HG03378 (cell line): ENCODE results near the gene RNF151.
"Not testable (repeated sequence)": the region's sequence is repeated elsewhere in the genome, so short reads cannot be mapped to it uniquely, and the experiment has no call there.

Source experiments
- ATAC-seq: cut with Tn5 transposase; IDR thresholded peaks from one replicate; pipeline ENCODE4 v1.9.1; 2021; ENCODE audit warnings: mild to moderate bottlenecking, moderate library complexity; ENCODE audit not compliant: unreplicated experiment

RNF151 gene

DNA sequence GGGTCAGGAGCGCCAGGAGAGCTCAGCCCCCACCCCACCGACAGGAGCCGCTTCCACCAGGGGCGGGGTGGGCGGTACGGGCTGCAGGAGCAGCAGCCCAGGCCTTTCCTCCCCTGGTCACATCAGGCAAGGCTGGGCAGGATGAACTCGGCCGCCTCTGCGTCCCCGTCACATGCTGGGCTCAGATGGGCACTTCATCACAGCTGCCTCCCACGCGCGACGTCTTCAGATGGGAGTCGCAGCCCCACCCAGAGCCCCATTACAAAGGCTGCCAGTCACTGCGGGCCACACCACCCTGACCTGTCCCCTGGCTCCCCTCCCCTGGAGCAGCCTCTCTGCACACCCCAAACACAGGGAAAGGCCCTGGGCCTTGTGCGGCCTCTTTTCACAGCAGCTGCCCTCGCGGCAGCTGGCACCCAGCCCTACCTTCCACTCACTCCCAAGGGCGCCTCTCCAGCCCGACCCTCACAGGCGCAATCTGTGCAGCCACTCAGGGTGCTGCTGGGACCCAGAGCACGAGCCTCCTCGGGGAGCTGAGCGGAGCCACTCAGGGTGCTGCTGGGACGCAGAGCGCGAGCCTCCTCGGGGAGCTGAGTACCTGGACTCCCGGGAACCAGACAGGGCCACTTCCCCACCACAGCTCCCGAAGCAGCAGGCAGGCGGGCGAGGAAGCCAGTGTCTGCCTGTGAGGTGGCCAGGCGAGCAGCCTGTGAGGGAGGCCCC, 38.3 kb downstream of the RNF151 start:
- ATAC-seq, result no peak

DNA sequence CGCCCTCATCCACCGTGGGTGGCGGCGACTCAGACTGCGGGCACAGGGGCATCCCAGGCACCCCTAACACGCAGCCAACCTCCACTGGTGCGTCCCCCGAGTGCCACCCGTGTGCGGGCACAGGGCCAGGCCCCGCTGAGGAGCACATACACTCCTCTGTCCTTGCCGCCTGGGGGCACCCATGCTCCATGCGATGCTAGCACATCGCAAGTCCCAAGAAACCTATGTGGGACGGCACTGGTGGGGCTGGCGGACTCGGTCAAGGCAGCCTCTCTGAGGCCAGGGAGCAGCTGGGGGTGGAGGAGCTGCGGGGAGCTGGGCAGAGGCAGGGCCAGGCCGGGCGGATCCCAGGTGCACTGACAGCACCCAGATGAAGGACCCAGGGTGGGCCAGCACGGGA, 39.0 kb downstream of the RNF151 start:
- no peak for ATAC-seq

- ATAC-seq, result no peak
These were observed 39.7 kb downstream of the RNF151 start for GRCh38 chr16:2006317-2006716.

DNA sequence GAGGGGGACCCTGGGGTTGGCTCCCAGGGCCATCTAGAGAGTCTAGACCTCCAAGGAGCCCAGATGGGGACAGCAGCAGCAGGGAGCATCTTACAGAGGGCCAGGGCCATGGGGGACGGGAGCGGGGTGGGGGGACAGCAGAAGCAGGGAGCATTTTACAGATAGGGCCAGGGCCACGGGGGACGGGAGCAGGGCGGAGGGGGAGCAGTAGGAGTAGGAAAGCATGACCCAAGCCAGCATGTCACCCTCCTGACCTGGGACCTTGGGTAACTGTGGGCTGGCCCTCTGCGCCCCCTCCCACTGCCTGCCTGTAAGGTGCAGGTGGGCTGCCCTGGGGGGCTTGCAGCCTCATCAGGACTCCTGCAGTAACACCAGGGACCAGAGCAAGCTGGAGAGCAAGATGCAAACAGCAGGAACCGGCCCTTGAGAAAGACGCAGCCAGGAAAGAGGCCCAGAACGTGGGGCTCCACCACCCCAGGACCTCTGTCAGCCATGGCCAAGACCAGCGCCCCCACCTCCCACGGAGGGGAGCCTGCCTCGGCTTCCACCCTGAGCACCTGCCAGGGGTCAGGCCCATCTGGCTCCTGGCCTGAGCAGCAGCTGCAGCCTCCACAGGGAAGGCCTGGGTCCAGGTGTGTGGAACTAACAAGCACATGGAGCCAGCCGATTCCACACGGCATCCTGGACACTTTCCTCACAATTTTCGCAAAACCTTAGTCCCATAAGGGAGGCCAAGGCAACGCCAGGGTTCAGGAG, 40.6 kb downstream of the RNF151 start:
- no peak for ATAC-seq

DNA sequence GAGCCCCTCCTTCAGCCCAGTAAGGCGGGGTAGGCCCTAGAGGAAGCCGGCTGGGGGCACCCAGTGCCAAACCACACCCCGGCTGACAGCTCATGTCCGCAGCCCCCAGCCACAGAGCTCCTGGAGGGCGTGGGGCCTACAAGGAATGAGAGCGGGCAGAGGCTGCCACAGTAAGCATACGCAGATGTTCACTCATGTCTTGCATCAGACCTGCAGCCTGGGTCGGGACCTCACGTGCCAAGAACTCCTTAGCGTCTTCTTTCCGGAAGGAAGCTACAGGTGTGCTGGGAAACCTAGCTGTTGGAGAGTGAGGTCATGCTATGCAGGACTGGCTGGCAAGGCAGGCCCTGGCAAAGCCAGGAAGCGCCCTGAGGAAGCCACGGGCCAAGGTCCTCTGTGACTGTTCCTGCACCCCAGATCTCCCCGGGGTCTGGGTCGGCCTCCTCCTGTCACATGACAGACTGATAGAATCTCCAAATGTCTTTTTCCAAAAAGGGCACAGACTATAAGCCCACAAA, 41.4 kb downstream of the RNF151 start:
- ATAC-seq, result no peak

DNA sequence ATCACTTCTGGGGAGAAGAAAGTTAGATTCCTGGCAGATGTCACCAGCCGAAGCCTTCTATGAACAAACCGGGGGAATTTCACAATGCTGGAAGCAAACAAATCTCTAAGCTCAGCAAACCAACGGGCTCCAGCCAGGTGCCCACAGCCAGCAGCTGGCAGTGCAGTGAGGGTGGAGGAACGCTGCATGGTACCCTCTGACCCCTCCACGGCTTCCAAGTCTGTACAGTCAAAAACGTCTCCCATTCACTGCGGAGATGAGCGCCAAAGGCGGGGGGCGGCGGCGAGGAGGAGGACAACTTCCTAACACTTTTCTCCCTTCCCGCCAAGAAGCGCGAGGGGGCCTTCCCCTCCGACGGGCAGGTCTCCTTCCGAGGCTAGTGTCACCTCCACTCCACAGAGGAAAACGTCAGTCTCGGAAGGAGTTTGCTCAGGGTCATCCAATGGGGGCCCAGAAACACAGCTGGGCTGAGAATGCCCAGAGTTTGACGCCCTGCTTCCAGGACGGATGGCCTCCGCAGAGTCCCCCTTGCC, 42.0 kb downstream of the RNF151 start:
- no peak for ATAC-seq

DNA sequence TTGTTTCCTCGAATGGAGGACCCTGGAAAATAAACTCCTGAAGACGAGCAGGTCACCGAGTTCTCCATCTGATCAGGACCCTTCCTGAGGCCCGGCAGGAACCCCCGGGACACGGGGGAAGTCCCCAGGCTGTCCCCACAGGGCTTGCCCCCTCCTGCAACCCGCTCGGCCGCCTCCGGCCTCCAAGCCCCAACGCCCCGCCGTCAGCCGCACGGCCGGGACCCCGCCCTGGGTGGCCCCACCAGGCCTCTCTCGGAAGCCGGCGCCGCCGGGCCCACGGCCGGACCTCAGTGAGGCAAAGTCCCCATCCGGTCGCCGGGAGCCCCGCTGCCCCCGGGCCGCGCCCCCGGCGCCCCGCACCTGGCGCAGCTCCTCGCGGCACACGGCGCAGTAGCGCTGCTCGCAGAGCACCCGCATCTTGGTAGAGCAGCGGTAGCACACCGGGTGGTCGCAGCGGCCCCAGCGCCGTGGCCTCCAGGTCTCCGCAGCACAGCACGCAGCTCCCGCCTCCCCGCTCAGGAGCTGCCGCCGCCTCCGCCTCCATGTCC, 42.6 kb downstream of the RNF151 start:
- ATAC-seq, result no peak

- no peak for ATAC-seq
These were observed 43.3 kb downstream of the RNF151 start, which contains the start of gene ZNF598 for GRCh38 chr16:2009791-2010510. Gene ZNF598 (minus strand): TSS chr16:2009821.

DNA sequence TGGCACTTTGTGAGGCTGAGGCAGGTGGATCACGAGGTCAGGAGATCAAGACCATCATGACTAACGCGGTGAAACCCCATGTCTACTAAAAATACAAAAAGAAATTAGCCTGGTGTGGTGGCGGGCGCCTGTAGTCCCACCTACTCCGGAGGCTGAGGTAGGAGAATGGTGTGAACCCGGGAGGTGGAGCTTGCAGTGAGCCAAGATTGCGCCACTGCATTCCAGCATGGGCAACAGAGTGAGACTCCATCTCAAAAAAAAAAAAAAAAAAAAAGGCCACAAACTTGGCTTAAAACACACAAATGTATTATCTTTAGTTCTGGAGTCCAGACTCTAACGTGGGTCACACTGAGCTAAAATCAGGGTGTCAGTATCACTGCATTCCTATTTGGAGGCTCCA, 45.1 kb downstream of the RNF151 start:
- ATAC-seq, result not testable (repeated sequence)

GRCh38 chr16:2013527-2013926, 46.9 kb downstream of the RNF151 start:
- ATAC-seq, result no peak

DNA sequence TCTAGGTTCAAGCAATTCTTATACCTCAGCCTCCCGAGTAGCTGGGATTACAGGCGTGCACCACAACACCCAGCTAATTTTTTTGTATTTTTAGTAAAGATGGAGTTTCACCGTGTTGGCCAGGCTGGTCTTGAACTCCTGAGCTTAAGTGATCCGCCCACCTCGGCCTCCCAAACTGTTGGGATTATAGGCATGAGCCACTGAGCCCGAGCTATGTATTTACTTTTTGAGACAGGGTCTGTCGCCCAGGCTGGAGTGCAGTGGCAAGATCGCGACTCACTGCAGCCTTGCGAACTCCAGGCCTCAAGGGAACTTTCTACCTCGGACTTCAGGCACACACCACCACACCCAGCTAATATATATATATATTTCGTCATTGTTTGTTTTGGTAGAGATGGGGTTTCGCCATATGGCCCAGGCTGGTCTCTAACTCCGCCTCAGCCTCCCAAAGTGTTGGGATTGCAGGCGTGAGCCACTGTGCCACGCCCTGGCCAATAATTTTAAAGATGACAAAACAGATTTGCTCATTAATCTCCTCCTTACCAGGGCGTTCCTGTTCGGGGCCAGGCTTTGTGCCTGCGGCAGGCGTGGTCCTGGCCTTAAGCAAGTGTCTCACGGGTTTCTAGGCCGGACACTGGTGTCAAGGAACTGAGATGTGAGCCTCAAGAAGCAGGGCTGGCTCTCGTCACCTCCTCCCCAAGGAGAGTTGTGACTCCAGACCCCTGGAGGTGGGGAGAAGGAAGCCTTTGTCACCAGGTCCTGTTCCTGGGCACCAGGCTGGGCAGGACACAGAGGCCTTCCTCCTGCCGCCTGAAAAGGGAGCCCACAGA, 48.7 kb downstream of the RNF151 start:
- ATAC-seq, result no peak

DNA sequence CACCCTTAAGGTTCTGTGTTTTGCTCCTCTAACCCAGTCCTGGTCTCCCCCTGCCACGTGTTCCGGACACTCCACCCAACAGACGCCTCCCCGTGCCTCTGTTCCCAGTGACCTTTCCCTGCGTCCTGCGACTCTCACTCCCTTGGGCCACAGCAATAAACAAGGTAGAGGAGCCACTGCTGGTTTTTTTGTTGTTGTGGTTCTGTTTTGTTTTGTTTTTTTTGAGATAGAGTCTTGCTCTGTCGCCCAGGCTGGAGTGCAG, 49.2 kb downstream of the RNF151 start:
- no peak for ATAC-seq

- ATAC-seq, result no peak
These were observed 49.8 kb downstream of the RNF151 start for GRCh38 chr16:2016407-2016922.
